Choroid plexus epithelial cell (primary cell): Measurements from ENCODE around the gene NSMCE1.
"Not testable (repeated sequence)": the region's sequence is repeated elsewhere in the genome, so short reads cannot be mapped to it uniquely, and the experiment has no call there.

Source experiments
- DNase-seq: peaks from one replicate; pipeline ENCODE4 v3.0.0-alpha.2; 2010; ENCODE audit warnings: low read depth
- H3K4me3 ChIP-seq: 2 replicates; pipeline ENCODE4 v1.5.1; 2011; ENCODE audit warnings: low read depth, mild to moderate bottlenecking, control low read depth, low read length, moderate library complexity
- CTCF ChIP-seq: conservative IDR thresholded peaks from 2 replicates; pipeline ENCODE4 v1.5.1; 2011; ENCODE audit warnings: low read depth, mild to moderate bottlenecking, control low read depth, inconsistent platforms, low read length, moderate library complexity

Gene NSMCE1

GRCh38 chr16:27301236-27301861 is 32.8 kb upstream of the NSMCE1 start:
- H3K4me3 ChIP-seq = no peak overlapping the region
- no peak for TF ChIP-seq CTCF
- DNase-seq = no peak

GRCh38 chr16:27298132-27298531 is 29.6 kb upstream of the NSMCE1 start:
- no peak for TF ChIP-seq CTCF
- no peak overlapping the region for H3K4me3 ChIP-seq
- no peak for DNase-seq

- TF ChIP-seq CTCF = no peak
- DNase-seq = no peak
- H3K4me3 ChIP-seq = no peak overlapping the region
Measured at GRCh38 chr16:27293343-27293742, 24.8 kb upstream of the NSMCE1 start.

DNA sequence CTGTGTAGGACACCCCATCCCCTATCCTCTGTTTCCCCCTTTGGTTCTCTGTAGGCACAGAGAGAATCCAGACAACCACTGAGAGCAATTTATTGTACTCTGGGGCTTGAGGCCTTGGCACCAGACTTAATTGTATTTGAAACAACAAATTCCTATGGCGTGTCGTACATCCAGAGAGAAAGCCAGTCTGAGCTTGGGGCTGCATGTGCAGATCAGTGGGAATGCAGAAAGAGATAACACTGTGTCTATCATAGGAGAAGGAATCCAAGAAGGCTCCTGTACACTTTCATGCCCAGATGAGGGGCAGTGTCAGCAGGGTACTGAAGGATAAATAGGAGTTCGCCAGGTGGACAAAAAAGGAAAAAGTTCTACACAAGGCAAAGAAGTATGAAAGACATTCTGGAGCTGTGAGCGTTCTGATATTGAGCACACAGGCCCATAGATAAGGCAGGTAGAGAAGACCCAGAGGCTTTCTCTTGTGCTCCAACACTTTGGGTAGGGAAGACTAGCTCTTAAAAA is 23.2 kb upstream of the NSMCE1 start:
- DNase-seq = no peak
- no peak overlapping the region for H3K4me3 ChIP-seq
- no peak for TF ChIP-seq CTCF

DNA sequence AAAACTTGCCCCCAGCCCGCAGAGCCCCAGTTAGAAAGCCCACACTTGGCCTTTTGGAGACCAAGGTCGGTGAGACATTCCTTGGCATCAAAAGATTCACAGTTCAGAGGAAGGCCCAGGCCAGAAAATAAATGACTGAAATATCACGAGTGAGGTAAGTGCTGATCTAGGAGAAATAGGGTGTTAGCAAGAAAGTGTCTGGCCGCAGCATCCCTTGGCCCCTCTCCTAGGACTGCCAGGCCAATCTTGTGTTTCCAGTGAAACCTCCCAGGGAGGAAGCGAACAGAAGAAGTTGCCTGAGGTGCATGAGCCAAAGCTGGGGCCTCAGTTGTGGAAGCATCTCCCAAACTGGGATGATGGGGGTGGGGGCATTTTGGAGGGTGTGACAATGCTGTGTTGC is 22.5 kb upstream of the NSMCE1 start:
- no peak overlapping the region for H3K4me3 ChIP-seq
- no peak for TF ChIP-seq CTCF
- DNase-seq = no peak

GRCh38 chr16:27290562-27290961 is 22.0 kb upstream of the NSMCE1 start:
- DNase-seq = no peak
- no peak for TF ChIP-seq CTCF
- no peak overlapping the region for H3K4me3 ChIP-seq

DNA sequence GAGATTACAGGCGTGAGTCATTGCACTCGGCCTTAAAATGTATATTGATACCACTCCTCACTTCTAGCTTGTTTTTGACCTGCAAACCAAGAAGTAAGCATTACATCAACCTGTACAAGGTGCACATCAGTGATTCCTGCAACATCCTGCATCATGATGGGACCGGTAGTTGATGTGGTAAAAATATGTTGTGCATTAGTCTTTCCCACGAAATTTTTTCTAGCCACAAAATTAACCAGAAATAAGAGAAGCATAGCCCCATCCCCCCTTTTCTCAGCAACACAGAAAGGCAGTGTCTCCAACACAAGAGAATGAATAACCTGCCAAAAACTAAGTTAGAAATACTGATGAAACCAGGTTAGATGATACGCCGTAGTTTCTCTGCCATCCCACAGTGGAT is 21.1 kb upstream of the NSMCE1 start:
- no peak for DNase-seq
- no peak for TF ChIP-seq CTCF
- no peak overlapping the region for H3K4me3 ChIP-seq

- not testable (repeated sequence) for DNase-seq, H3K4me3 ChIP-seq
Measured at GRCh38 chr16:27288313-27288712, 19.7 kb upstream of the NSMCE1 start.
